B cell (primary cell): Measurements from ENCODE around the gene CRY1. TPM values are rescaled to one million over a fixed set of nuclear protein-coding genes. Genes with fewer than 3 reads are reported as not detected.

Experiments
- ATAC-seq: fragments of 200-7000 bp; cut with Tn5 transposase; one replicate; pipeline ENCODE4 v1.10.0; 2021; ENCODE audit warnings: low read depth, mild to moderate bottlenecking, moderate number of reproducible peaks, moderate library complexity
- CTCF ChIA-PET: fragments of 350-600 bp; sonication (Branson Sonifier 250); formaldehyde crosslinking; loops from one replicate; lab custom pipeline; 2021; ENCODE audit warnings: antibody characterized with exemption, inconsistent platforms; lab: Charles Lee
- POLR2A ChIA-PET: fragments of 350-600 bp; sonication (Branson Sonifier 250); formaldehyde crosslinking; loops from one replicate; lab custom pipeline; 2021; ENCODE audit warnings: antibody characterized with exemption; lab: Charles Lee
- DNase-seq: peaks from one replicate; pipeline ENCODE4 v3.0.0; 2013
- H2AFZ ChIP-seq: 2 replicates; pipeline ENCODE4 v1.6.1; 2012; ENCODE audit warnings: mild to moderate bottlenecking, low read depth, low read length; ENCODE audit not compliant: insufficient read depth, poor library complexity, severe bottlenecking
- H3K27ac ChIP-seq, 2 donors: 1 replicate in 1 of 2; 2 replicates in 1 of 2; pipeline ENCODE4 v1.5.1; 2012 to 2013; ENCODE audit warnings: low read length in 2 of 2, mild to moderate bottlenecking in 2 of 2, moderate library complexity in 1 of 2
- H3K27me3 ChIP-seq, 4 experiments: fragments of 200-600 bp in 1 of 4; sonication (generic) in 1 of 4; replicated peaks in 1 of 4; 1 replicate in 2 of 4; 2 replicates in 2 of 4; pipeline versions ENCODE4 v1.6.1 to v1.7.0; 2013 to 2016; ENCODE audit warnings: low read length in 3 of 4, mild to moderate bottlenecking in 2 of 4, mixed read lengths in 1 of 4, moderate library complexity in 1 of 4; ENCODE audit not compliant: insufficient read depth in 4 of 4, control insufficient read depth in 3 of 4; ENCODE audit errors: control extremely low read depth in 1 of 4
- H3K36me3 ChIP-seq, 2 experiments: replicated peaks in 1 of 2; 1 replicate in 1 of 2; 2 replicates in 1 of 2; pipeline versions ENCODE4 v1.6.1 to v1.7.1; 2013; ENCODE audit warnings: low read length in 1 of 2; ENCODE audit not compliant: insufficient read depth in 2 of 2, control insufficient read depth in 1 of 2; ENCODE audit errors: control extremely low read depth in 1 of 2, extremely low read depth in 1 of 2
- H3K4me1 ChIP-seq, 2 donors: fragments of 200-600 bp in 1 of 2; sonication (generic) in 1 of 2; 1 replicate in 1 of 2; 2 replicates in 1 of 2; pipeline versions ENCODE4 v1.5.1 to v1.6.1; 2013 to 2017; ENCODE audit warnings: low read length in 2 of 2; ENCODE audit not compliant: control insufficient read depth in 2 of 2, insufficient read depth in 2 of 2
- H3K4me2 ChIP-seq: replicated peaks from 2 replicates; pipeline ENCODE3; 2012; ENCODE audit warnings: mild to moderate bottlenecking, low read depth, low read length; ENCODE audit not compliant: poor library complexity, severe bottlenecking
- H3K4me3 ChIP-seq, 5 experiments: fragments of 200-600 bp in 1 of 5; sonication (generic) in 1 of 5; 1 replicate in 3 of 5; 2 replicates in 2 of 5; pipeline versions ENCODE4 v1.5.1 to v1.7.0; 2011 to 2016; ENCODE audit warnings: low read length in 4 of 5, mild to moderate bottlenecking in 4 of 5, low read depth in 2 of 5, control low read depth in 1 of 5, moderate library complexity in 1 of 5; ENCODE audit not compliant: insufficient read depth in 1 of 5; ENCODE audit errors: control extremely low read depth in 1 of 5, extremely low read depth in 1 of 5
- H3K79me2 ChIP-seq: fragments of 200-600 bp; sonication (generic); one replicate; pipeline ENCODE4 v1.6.0; 2016; ENCODE audit warnings: low read length; ENCODE audit not compliant: control insufficient read depth, insufficient read depth
- H3K9ac ChIP-seq: fragments of 200-600 bp; sonication (generic); 2 replicates; pipeline ENCODE4 v1.6.1; 2017; ENCODE audit warnings: mild to moderate bottlenecking, low read length, moderate library complexity
- H3K9me3 ChIP-seq, 3 donors: one replicate each; pipeline versions ENCODE4 v1.6.1 to v1.7.1; 2013; ENCODE audit warnings: low read length in 2 of 3; ENCODE audit not compliant: control insufficient read depth in 2 of 3, insufficient read depth in 1 of 3; ENCODE audit errors: control extremely low read depth in 1 of 3
- H4K20me1 ChIP-seq: 2 replicates; pipeline ENCODE4 v1.6.0; 2012; ENCODE audit warnings: mild to moderate bottlenecking, low read length; ENCODE audit not compliant: insufficient read depth, control insufficient read depth, poor library complexity, severe bottlenecking
- H3K27ac Mint-ChIP-seq: one replicate; pipeline ENCODE4 v1.8.0; 2021; ENCODE audit warnings: mixed read lengths
- H3K27me3 Mint-ChIP-seq: one replicate; pipeline ENCODE4 v1.8.0; 2021; ENCODE audit warnings: mixed read lengths
- H3K4me1 Mint-ChIP-seq: one replicate; pipeline ENCODE4 v1.8.0; 2021; ENCODE audit warnings: mixed read lengths
- H3K4me3 Mint-ChIP-seq: one replicate; pipeline ENCODE4 v1.8.0; 2021; ENCODE audit warnings: mixed read lengths
- H3K9me3 Mint-ChIP-seq: one replicate; pipeline ENCODE4 v1.8.0; 2022; ENCODE audit warnings: mixed read lengths; ENCODE audit not compliant: insufficient read depth
- EZH2 ChIP-seq: IDR thresholded peaks from 2 replicates; pipeline ENCODE4 v1.6.1; 2012; ENCODE audit warnings: borderline replicate concordance, low read depth, mild to moderate bottlenecking, moderate library complexity, low read length; ENCODE audit not compliant: insufficient read depth, poor library complexity, severe bottlenecking
- WGBS: methylation state at CpG from one replicate; pipeline ENCODE4 v1.1.5; 2013; ENCODE audit warnings: missing lambda C conversion rate; ENCODE audit not compliant: insufficient coverage; 5-methylcytosine and 5-hydroxymethylcytosine counted together
- intact Hi-C: fragments of 100-400 bp; cut with micrococcal nuclease; formaldehyde crosslinking; loops from one replicate; pipeline ENCODE4 v1.10.0; 2022
- polyA plus RNA-seq: library from polyadenylated mRNA; depleted of rRNA; stranded (reverse); fragments of >200 nt; gene quantifications from 2 replicates; pipeline ENCODE4 v1.2.3, GENCODE V29; 2012
- total RNA-seq, 2 donors: library from RNA; stranded (reverse); fragments of 120-200 nt in 1 of 2; gene quantifications; 1 replicate in 1 of 2; 2 replicates in 1 of 2; pipeline versions ENCODE4 v1.2.3 to v1.2.4, GENCODE V29; 2013 to 2022
- TF ChIP-seq, protein P1 (sequence below): fragments of 200-600 bp; IDR thresholded peaks from one replicate; pipeline ENCODE4 v1.8.0; 2022; ENCODE audit warnings: antibody characterized with exemption, mild to moderate bottlenecking

The CRY1 gene
- total and polyA plus RNA-seq, 2 donors (not counting 1 experiment from before 2014, with no cell fraction given): 2.4 to 8.8 TPM

DNA sequence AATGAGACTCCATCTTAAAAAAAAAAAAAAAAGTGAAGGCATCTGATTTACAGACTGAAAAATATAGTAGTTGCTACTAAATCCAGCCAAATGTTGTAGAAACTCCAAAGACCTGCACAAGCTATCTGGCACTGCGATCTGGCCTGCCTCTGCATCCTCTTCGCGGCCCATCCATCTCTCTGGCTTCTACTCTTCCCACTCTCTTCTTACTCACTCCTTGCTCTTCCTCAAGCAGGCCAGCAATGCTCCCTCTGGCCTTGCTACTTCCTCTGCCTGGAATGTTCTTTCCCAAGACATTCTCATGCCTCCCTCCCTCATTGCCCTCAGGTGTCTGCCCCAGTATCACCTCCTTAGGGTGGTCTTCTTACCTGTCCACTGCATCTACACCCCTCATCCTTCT lies 9.7 kb upstream of the CRY1 start:
- 95% methylated on average over 3 of the region's 3 CpGs for WGBS
- Histone ChIP-seq H3K9ac (no peak overlapping the region), H3K27me3 (peaks cover 0 to 10% (median 6%) of the 10 kb centered on the region in 4 experiments), H3K4me1 (no peaks in the 10 kb centered on the region), H3K4me2 (no peak overlapping the region), H2AFZ (no peak overlapping the region), H3K36me3 (no peaks in the 10 kb centered on the region), H3K79me2 (no peaks in the 10 kb centered on the region), H3K27ac (no peak overlapping the region), H3K4me3 (no peak overlapping the region), H4K20me1 (no peaks in the 10 kb centered on the region), H3K9me3 (no peaks in the 10 kb centered on the region)
- ChIA-PET POLR2A (no interaction called here), CTCF (interaction anchor here (1.5 kb wide), 1 partner anchor 9 kb away, joined by 3 read pairs; no protein-coding TSS in a partner anchor)
- DNase-seq (no peak), ATAC-seq (no peak)
- TF ChIP-seq EZH2: no peak
- TF ChIP-seq, protein P1, sequence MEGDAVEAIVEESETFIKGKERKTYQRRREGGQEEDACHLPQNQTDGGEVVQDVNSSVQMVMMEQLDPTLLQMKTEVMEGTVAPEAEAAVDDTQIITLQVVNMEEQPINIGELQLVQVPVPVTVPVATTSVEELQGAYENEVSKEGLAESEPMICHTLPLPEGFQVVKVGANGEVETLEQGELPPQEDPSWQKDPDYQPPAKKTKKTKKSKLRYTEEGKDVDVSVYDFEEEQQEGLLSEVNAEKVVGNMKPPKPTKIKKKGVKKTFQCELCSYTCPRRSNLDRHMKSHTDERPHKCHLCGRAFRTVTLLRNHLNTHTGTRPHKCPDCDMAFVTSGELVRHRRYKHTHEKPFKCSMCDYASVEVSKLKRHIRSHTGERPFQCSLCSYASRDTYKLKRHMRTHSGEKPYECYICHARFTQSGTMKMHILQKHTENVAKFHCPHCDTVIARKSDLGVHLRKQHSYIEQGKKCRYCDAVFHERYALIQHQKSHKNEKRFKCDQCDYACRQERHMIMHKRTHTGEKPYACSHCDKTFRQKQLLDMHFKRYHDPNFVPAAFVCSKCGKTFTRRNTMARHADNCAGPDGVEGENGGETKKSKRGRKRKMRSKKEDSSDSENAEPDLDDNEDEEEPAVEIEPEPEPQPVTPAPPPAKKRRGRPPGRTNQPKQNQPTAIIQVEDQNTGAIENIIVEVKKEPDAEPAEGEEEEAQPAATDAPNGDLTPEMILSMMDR: no peak
- H3K9me3 Mint-ChIP-seq: no peaks in the 10 kb centered on the region
- H3K27ac Mint-ChIP-seq: no peak overlapping the region
- peaks cover 48% of the 10 kb centered on the region for H3K27me3 Mint-ChIP-seq
- intact Hi-C loops: no loop called here
- no peaks in the 10 kb centered on the region for H3K4me1 Mint-ChIP-seq
- H3K4me3 Mint-ChIP-seq: no peak overlapping the region

DNA sequence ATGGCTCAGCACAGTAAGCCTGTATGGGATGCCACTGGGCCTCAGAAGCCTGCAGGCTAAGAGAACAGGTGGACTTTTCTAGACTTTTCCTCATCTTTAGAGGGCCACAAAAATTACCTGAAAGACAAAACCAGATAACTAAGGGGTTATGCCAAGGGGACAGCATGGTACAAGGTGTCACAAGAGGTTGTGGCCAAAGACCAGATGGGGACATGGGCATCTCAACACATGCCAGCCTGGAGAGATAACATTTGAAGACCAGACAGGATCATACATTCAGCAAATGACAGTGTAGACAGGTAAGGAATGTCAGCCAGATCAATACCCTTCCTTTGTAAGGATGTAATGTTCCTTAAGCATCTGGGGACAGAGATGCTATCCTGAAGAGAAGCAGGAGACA lies 8.9 kb upstream of the CRY1 start:
- Histone ChIP-seq H3K9me3 (no peaks in the 10 kb centered on the region), H3K9ac (no peak overlapping the region), H2AFZ (no peak overlapping the region), H3K27me3 (peaks cover 0 to 13% (median 7%) of the 10 kb centered on the region in 4 experiments), H3K27ac (no peak overlapping the region), H3K4me2 (no peak overlapping the region), H3K4me1 (no peaks in the 10 kb centered on the region), H3K4me3 (no peak overlapping the region), H4K20me1 (no peaks in the 10 kb centered on the region), H3K79me2 (no peaks in the 10 kb centered on the region), H3K36me3 (no peaks in the 10 kb centered on the region)
- ChIA-PET POLR2A (no interaction called here), CTCF (interaction anchor here (1.5 kb wide), 1 partner anchor 9 kb away, joined by 3 read pairs; no protein-coding TSS in a partner anchor)
- DNase-seq (no peak), ATAC-seq (no peak)
- H3K27me3 Mint-ChIP-seq: peaks cover 54% of the 10 kb centered on the region
- H3K9me3 Mint-ChIP-seq: no peaks in the 10 kb centered on the region
- H3K4me3 Mint-ChIP-seq: no peak overlapping the region
- intact Hi-C loops: no loop called here
- no peaks in the 10 kb centered on the region for H3K4me1 Mint-ChIP-seq
- no peak for TF ChIP-seq EZH2
- TF ChIP-seq, protein P1: no peak
- H3K27ac Mint-ChIP-seq: no peak overlapping the region
